HG02840 (cell line): ENCODE measurements around the gene OGFR.
A peak's percentile ranks its signal among the peaks of the same experiment; 100 is the strongest.

Source experiments
- ATAC-seq: cut with Tn5 transposase; IDR thresholded peaks from one replicate; pipeline ENCODE4 v1.9.1; 2021; ENCODE audit warnings: mild to moderate bottlenecking, moderate library complexity, moderate number of reproducible peaks; ENCODE audit not compliant: unreplicated experiment, low FRiP score

OGFR gene

DNA sequence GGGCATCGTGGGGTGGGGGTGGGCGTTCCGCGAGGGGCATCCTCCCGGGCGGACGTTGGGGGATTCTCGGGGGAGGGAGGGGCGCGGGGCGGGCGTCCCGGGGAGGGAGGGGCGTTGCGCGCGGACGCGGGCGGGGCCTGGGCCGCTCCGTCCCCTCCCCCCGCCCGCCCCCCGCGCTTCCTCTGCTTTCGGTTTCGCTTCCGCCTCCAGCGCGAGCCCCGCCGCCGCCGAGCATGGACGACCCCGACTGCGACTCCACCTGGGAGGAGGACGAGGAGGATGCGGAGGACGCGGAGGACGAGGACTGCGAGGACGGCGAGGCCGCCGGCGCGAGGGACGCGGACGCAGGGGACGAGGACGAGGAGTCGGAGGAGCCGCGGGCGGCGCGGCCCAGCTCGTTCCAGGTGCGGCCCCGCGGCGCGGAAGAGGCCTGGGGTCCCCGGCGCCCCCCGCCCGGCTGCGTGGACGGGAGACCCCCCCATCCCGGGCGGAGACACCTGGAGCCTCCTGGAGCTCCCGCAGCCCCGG is at the start of gene OGFR:
TSS of gene OGFR (plus strand) at position 209 of the 528 bp plus-strand sequence. CDS start at position 234, 25 bp downstream.
- ATAC-seq = peak; percentile 52

DNA sequence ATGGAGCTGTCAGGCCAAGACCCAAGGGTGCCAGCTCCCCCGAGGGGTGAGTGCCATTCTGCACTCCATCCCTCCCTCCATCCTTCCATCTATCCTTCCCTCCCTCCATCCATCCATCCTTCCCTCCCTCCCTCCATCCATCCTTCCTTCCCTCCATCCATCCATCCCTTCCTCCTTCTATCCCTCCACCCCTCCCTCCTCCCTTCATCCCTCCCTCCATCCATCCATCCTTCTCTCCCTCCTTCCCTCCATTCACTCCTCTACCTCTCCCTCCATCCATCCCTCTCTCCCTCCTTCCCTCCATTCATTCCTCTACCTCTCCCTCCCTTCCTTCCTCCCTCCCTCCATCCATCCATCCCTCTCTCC is 49.7 kb upstream of the OGFR start:
- no peak for ATAC-seq

GRCh38 chr20:62755817-62756724 is 48.6 kb upstream of the OGFR start:
- no peak for ATAC-seq

DNA sequence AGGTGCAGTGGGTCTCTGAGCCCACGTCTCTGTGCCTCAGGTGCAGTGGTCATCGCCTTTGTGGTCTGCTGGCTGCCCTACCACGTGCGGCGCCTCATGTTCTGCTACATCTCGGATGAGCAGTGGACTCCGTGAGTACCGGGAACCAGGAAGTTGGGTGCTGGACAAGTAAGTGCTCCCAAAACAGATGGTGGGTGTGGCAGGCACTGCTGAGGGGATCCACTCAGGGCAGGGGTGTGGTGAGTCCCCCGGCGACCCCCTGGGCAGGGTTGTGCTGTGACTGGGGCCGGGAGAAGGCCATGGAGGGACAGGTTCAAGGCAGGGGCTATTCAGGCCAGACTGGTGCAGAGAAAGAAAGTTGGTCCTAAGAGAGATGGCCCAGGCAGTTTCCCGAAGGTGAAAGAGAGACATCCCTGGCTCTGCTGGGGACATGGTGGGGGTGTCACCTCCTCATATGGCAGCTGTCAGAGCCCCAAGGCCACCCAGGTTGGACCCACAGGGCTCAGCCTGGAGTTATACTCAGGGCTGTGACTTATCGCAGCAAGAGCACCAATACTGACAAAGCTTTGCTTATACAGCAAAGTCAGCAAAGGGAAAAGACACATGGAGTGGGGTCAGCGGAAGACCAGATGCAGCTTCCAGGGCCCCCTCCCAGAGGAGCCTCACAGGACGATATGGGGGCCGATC is 46.3 kb upstream of the OGFR start:
- ATAC-seq = no peak

- ATAC-seq = no peak
Measured at GRCh38 chr20:62759981-62760431, 44.6 kb upstream of the OGFR start.

DNA sequence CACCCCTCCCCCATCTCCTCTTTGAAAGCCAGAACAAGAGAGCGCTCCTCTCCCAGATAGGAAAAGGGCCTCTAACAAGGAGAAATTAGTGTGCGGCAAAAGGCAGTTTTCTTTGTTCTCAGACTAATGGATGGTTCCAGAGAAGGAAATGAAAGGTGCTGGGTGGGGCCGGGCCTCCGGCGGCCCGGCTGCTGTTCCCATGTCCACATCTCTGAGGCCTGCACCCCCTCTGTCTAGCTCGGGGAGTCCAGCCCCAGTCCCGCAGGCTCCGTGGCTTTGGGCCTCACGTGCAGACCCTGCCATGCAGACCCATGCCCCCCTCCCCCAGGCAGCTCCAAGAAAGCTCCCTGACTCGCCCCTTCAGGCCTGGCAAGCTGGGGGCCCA is 44.2 kb upstream of the OGFR start:
- no peak for ATAC-seq

DNA sequence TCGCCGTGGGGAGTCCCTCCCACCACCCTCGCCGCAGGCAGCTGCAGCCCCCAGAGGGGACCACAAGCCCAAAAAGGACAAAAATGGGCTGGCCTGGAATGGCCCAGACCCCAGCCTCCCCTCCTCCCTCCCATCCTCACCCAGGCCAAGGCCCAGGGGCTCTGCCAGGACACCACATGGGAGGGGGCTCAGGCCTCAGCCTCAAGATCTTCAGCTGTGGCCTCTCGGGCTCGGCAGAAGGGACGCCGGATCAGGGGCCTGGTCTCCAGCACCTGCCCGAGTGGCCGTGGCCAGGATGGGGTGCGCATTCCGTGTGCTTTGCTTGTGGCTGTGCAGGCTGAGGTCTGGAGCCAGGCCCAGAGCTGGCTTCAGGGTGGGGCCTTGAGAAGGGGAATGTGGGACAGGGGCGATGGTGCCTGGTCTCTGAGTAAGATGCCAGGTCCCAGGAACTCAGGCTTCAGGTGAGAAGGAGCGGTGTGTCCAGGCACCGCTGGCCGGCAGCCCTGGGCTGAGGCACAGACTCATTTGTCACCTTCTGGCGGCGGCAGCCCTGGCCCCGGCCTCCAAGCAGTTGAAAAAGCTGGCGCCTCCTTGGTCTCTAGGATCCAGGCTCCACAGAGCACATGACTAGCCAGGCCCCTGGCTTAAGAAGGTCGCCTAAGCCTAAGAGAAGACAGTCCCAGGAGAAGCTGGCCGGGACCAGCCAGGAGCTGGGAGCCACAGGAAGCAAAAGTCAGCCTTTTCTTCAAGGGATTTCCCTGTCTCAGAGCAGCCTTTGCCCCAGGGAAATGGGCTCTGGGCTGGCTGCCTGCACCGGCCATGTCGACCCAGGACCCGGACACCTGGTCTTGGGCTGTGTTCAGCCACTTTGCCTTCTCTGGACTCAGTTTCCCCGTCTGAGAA is 43.5 kb upstream of the OGFR start:
- no peak for ATAC-seq

GRCh38 chr20:62761759-62762131 is 42.9 kb upstream of the OGFR start:
- ATAC-seq = no peak

GRCh38 chr20:62762376-62762775 is 42.3 kb upstream of the OGFR start:
- no peak for ATAC-seq

- no peak for ATAC-seq
Measured at GRCh38 chr20:62762801-62763368, 41.8 kb upstream of the OGFR start.

DNA sequence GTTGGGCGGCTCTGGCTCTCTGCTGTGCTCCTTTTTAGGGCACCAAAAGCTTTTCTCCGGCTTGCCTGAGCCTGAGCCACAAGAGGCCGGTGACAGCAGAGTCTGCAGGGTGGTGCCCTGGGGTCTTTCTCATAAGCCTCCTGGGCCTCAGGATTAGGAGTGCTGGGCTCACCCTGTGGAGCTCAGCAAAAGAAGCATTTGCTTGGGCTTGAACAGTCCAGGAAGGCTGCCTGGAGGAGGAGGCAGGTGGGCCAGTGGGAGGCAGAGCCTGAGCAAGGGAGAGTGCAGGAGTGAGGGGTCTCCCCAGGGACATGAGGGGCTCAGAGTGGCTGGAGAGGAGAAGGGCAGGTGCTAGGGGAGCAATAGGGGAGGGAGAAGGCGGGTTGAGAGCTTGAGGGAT is 41.2 kb upstream of the OGFR start:
- ATAC-seq = no peak

DNA sequence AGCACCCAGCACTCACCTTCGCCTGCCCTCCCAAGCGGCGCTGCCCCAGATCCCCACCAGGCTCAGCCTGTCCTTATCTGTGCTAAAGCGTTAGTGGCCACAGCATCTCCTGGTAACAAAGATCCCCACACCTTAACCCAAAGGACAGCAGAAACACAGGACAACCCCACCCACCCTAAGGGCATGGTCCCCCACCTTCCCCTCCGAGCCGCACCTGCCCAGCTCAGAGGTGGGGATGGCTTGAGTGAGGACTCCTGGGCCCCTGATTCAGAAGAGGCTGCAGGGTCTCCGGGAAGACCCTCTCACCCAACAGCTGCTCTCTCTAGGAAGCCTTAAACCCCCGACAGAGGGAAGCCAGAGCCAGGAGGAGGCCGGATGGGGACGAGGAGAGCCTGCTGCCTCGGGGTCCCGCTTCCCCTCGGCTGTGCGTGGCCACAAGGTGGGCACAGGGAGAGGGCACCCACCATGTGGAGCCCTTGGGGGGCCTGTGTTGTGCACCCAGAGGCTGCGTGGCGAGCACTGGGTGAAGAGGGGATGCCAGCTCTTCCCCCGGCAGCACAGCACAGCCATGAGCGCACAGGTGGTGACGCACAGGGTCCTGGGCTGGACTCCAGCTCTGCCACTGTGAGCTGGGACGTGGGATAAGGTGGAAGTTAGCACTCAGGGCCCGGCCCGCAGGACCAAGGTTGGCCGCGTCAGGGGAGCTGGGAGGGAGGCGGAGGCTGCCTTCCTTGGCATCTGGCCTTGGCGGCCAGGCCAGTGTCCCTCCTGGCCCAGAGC is 40.3 kb upstream of the OGFR start:
- ATAC-seq = no peak

GRCh38 chr20:62765021-62765420 is 39.6 kb upstream of the OGFR start:
- ATAC-seq = no peak

DNA sequence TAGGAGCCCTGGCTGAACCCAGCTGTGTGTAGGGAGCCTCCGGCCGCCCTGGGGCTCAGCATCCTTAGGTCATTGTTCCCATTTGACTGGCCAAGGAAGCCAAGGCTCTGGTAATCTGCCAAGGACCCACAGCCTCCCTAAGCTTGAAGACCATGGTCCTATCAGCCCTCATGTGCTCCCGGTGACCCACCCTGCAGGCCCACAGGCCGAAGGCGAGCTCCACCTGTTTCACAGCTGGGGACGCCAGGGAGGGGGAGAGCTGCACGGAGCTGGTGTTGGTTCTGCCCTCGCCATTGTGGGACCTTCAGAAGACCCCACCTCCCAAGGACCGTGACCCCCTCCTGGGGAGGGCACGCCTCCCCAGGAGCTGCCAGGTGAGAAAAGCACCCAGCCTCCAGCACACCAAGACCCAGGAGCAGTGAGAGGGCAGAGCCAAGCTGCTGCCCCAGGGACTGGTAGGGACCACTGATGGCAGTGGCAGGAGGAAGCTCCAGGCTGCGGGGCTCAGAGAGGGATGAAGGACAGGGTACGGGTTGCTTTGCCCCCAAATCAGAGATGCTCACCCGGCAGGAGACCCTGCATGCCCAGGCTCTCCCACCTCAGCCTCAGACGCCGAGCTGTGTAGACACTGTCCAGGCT is 39.1 kb upstream of the OGFR start:
- ATAC-seq = no peak

DNA sequence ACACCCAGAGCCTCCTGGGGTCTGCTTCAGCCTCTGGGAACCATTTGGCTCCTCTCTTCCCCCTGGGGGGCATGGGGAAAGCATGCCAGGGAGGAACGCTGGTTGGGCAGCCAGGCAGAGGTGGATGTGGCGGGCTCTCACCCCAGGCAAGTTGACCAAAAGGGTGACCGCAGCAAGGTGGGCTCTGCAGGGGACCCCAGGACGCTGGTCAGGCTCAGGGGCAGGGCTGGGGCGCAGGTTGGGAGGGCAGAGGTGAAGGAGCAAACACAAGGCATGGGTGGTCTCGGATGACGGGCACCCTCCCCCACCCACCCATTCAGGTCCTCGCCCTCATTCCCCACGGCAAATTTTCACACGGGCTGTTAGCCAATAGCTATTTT is 38.6 kb upstream of the OGFR start:
- ATAC-seq = no peak

- ATAC-seq = no peak
Measured at GRCh38 chr20:62766716-62767115, 37.9 kb upstream of the OGFR start.

- no peak for ATAC-seq
Measured at GRCh38 chr20:62768234-62768546, 36.4 kb upstream of the OGFR start.

DNA sequence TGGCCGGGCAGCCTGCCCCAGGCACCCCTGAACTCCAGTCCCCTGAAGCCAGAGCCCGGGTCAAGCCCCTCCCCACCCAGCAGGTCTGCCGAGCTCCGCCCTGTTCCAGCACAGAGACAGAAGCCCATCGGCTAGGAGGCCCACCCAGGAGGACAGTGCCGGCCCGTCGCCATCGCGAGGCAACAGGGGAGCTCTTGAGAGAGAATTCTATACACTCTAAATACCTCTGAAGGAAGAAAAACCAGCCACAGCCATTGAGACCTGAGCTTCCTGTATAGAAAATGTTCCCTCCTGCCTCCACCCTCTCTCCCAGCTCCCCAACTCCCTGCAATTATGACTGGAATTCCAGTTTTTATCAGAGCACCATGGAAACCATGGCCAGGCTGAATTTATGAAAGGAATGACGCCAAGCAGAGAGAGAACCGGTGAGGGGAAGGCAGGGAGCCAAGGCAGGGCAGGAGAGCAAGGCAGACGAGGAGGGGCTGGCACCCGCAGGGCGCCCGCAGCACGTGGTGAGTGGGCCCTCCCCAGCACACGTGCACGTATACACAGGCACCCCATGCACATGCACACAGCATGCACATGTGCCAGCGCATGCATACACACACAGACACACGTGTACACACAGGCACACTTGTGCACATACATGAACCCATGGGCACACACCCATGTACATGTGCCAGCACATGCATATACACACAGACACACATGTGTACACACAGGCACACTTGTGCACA is 35.9 kb upstream of the OGFR start:
- no peak for ATAC-seq
